Right lobe of liver (tissue), 4 donors: ENCODE results near the gene SARS1.

Experiments used
- POLR2A ChIP-seq: fragments of 450-650 bp; IDR thresholded peaks from one replicate; pipeline ENCODE4 v1.6.1; 2017; ENCODE audit warnings: antibody characterized with exemption, mild to moderate bottlenecking
- TF ChIP-seq, protein P1 (sequence below), 4 donors: fragments of 200-600 bp in 3 of 4; fragments of 450-650 bp in 1 of 4; IDR thresholded peaks; one replicate each; pipeline versions ENCODE4 v1.5.1 to v1.8.0; 2016 to 2022; ENCODE audit warnings: antibody characterized with exemption in 4 of 4, mild to moderate bottlenecking in 2 of 4
- donor health status: DM: no; HTN: no; CAD: no.
- donor health status: DM: no; HTN: no; CAD: no.
- donor health status: DM: no; HTN: yes; CAD: no.

DNA sequence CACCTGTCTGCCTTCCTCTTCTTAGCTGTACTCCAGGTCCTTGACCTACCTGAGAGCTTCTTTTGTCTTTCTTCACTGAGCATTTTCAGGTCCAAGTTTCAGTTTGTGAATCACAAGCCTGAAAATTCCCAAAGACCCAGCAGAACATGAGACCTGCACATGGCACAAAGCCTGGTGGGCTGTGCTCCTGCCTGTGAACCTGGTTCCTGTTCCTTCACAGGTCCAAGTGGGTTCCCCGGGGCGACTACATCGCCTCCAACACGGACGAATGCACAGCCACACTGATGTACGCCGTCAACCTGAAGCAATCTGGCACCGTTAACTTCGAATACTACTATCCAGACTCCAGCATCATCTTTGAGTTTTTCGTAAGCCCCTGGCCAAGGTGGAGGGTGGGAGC, 42.1 kb upstream of the SARS1 start:
- TF ChIP-seq, protein P1, sequence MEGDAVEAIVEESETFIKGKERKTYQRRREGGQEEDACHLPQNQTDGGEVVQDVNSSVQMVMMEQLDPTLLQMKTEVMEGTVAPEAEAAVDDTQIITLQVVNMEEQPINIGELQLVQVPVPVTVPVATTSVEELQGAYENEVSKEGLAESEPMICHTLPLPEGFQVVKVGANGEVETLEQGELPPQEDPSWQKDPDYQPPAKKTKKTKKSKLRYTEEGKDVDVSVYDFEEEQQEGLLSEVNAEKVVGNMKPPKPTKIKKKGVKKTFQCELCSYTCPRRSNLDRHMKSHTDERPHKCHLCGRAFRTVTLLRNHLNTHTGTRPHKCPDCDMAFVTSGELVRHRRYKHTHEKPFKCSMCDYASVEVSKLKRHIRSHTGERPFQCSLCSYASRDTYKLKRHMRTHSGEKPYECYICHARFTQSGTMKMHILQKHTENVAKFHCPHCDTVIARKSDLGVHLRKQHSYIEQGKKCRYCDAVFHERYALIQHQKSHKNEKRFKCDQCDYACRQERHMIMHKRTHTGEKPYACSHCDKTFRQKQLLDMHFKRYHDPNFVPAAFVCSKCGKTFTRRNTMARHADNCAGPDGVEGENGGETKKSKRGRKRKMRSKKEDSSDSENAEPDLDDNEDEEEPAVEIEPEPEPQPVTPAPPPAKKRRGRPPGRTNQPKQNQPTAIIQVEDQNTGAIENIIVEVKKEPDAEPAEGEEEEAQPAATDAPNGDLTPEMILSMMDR (IDR thresholded peaks at IDR 0.05) = no peak
- no peak for TF ChIP-seq POLR2A
